PC-3 (cell line): ENCODE measurements around the gene PKLR. TPM values are rescaled to one million over a fixed set of nuclear protein-coding genes. Genes with fewer than 3 reads are reported as not detected.

ENCODE experiments used
- ATAC-seq: fragments of 200-7000 bp; cut with Tn5 transposase; 2 replicates; pipeline ENCODE4 v1.9.1; 2020; ENCODE audit warnings: mild to moderate bottlenecking, moderate library complexity
- BruUV-seq: library from RNA; stranded (reverse); fragments of 400-500 nt; replicated peaks from 2 replicates; lab custom pipeline; 2021; lab: Mats Ljungman, UMichigan
- CTCF ChIA-PET: fragments of 300-600 bp; sonication (Branson Sonifier 250); formaldehyde crosslinking; loops from one replicate; lab custom pipeline; 2022; ENCODE audit warnings: antibody characterized with exemption; lab: Charles Lee
- POLR2A ChIA-PET: fragments of 300-600 bp; sonication (Branson Sonifier 250); formaldehyde crosslinking; loops from one replicate; lab custom pipeline; 2022; ENCODE audit warnings: antibody characterized with exemption; ENCODE audit not compliant: unreplicated experiment; lab: Charles Lee
- DNase-seq: peaks from one replicate; pipeline ENCODE4 v3.0.0-alpha.2; 2015
- H2AFZ ChIP-seq: fragments of 300-600 bp; sonication (generic); 2 replicates; pipeline ENCODE4 v1.6.0; 2016; ENCODE audit warnings: antibody characterized with exemption, low read length
- H3F3A ChIP-seq: fragments of 300-600 bp; sonication (generic); one replicate; pipeline ENCODE4 v1.6.0; 2017; ENCODE audit warnings: antibody characterized with exemption, low read length, control low read depth, mild to moderate bottlenecking; ENCODE audit not compliant: unreplicated experiment
- H3K27ac ChIP-seq: fragments of 300-600 bp; sonication (generic); 2 replicates; pipeline ENCODE4 v1.5.1; 2016; ENCODE audit warnings: mild to moderate bottlenecking, low read length
- H3K27me3 ChIP-seq: fragments of 300-600 bp; sonication (generic); 2 replicates; pipeline ENCODE4 v1.6.1; 2016; ENCODE audit warnings: low read length, mixed read lengths
- H3K36me3 ChIP-seq: fragments of 300-600 bp; sonication (generic); 2 replicates; pipeline ENCODE4 v1.6.1; 2016; ENCODE audit warnings: low read depth, mixed run types, low read length, mixed read lengths
- H3K4me1 ChIP-seq: fragments of 300-600 bp; sonication (generic); 2 replicates; pipeline ENCODE4 v1.5.1; 2016; ENCODE audit warnings: low read length; ENCODE audit not compliant: insufficient read depth
- H3K4me2 ChIP-seq: fragments of 300-600 bp; sonication (generic); 2 replicates; pipeline ENCODE4 v1.6.0; 2016; ENCODE audit warnings: low read length
- H3K4me3 ChIP-seq: fragments of 300-600 bp; sonication (generic); 2 replicates; pipeline ENCODE4 v1.5.1; 2016; ENCODE audit warnings: mild to moderate bottlenecking, low read length, mixed read lengths
- H3K79me2 ChIP-seq: fragments of 300-600 bp; sonication (generic); 2 replicates; pipeline ENCODE4 v1.6.1; 2017; ENCODE audit warnings: low read length, mixed read lengths
- H3K9ac ChIP-seq: fragments of 300-600 bp; sonication (generic); 2 replicates; pipeline ENCODE4 v1.6.0; 2016; ENCODE audit warnings: mild to moderate bottlenecking, low read length
- H3K9me2 ChIP-seq: fragments of 300-600 bp; sonication (generic); replicated peaks from 2 replicates; pipeline ENCODE4 v1.6.1; 2016; ENCODE audit warnings: mixed run types, low read length, mixed read lengths
- H3K9me3 ChIP-seq: fragments of 300-600 bp; sonication (generic); 2 replicates; pipeline ENCODE4 v1.6.1; 2016; ENCODE audit warnings: low read length, mixed read lengths
- H4K20me1 ChIP-seq: fragments of 300-600 bp; sonication (generic); 2 replicates; pipeline ENCODE4 v1.6.1; 2016; ENCODE audit warnings: low read length, mixed read lengths
- EZH2 ChIP-seq: fragments of 300-600 bp; sonication (generic); IDR thresholded peaks from one replicate; pipeline ENCODE4 v1.6.1; 2017; ENCODE audit warnings: antibody characterized with exemption, mild to moderate bottlenecking, low read length; ENCODE audit not compliant: unreplicated experiment
- EZH2phosphoT487 ChIP-seq: fragments of 300-600 bp; sonication (generic); IDR thresholded peaks from 2 replicates; pipeline ENCODE4 v1.6.1; 2018; ENCODE audit warnings: mild to moderate bottlenecking, antibody characterized with exemption, low read length, borderline replicate concordance
- intact Hi-C: fragments of 100-400 bp; cut with micrococcal nuclease; formaldehyde crosslinking; loops from 2 replicates; pipeline ENCODE4 v1.9.0; 2023
- total RNA-seq: library from RNA; depleted of rRNA; stranded (reverse); fragments of >200 nt; gene quantifications from 2 replicates; pipeline ENCODE4 v1.2.3, GENCODE V29; 2014
- TF ChIP-seq, protein P1 (sequence below): fragments of 300-600 bp; sonication (generic); conservative IDR thresholded peaks from 2 replicates; pipeline ENCODE4 v1.5.1; 2017; ENCODE audit warnings: antibody characterized with exemption, low read depth, mild to moderate bottlenecking, low read length

The PKLR gene
- total RNA-seq, 1 experiment from 2014 or later = not detected

DNA sequence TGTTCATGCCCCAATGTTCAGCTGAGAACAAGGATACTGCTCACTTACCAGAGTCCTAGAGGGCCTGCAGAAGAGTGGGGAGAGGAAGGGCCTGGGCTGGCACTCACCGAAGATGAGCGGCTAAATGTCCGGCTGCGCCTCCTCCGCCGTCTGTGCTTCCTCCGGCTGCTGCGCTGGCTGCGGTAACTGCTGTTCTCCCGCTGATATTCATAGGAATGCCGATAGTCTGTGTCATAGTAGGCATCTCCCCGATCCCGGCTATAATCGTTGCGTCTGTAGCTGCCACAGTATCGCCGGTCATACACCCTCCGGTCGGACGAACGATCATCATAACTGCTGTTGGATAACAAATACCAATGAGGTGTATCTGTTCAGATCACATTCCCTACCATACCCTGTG is 31.9 kb downstream of the PKLR start:
- no peak overlapping the region for H3K4me2 ChIP-seq
- ATAC-seq (no peak), DNase-seq (no peak)
- intact Hi-C loops = no loop called here
- no peak overlapping the region for H3K27ac ChIP-seq
- POLR2A ChIA-PET = no interaction called here
- peaks cover 16% of the 10 kb centered on the region for H3K4me1 ChIP-seq
- TF ChIP-seq EZH2 = no peak
- TF ChIP-seq EZH2phosphoT487 = no peak
- TF ChIP-seq, protein P1, sequence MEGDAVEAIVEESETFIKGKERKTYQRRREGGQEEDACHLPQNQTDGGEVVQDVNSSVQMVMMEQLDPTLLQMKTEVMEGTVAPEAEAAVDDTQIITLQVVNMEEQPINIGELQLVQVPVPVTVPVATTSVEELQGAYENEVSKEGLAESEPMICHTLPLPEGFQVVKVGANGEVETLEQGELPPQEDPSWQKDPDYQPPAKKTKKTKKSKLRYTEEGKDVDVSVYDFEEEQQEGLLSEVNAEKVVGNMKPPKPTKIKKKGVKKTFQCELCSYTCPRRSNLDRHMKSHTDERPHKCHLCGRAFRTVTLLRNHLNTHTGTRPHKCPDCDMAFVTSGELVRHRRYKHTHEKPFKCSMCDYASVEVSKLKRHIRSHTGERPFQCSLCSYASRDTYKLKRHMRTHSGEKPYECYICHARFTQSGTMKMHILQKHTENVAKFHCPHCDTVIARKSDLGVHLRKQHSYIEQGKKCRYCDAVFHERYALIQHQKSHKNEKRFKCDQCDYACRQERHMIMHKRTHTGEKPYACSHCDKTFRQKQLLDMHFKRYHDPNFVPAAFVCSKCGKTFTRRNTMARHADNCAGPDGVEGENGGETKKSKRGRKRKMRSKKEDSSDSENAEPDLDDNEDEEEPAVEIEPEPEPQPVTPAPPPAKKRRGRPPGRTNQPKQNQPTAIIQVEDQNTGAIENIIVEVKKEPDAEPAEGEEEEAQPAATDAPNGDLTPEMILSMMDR = no peak
- H2AFZ ChIP-seq = no peak overlapping the region
- CTCF ChIA-PET = no interaction called here
- peaks cover 56% of the 10 kb centered on the region for H3K36me3 ChIP-seq
- H3K79me2 ChIP-seq = peaks cover 35% of the 10 kb centered on the region
- H3K9me2 ChIP-seq = no peaks in the 10 kb centered on the region
- H3K9ac ChIP-seq = no peak overlapping the region
- H3K4me3 ChIP-seq = no peak overlapping the region
- H4K20me1 ChIP-seq = peaks cover 6% of the 10 kb centered on the region; the same call in 1 of the 2 replicates
- no peaks in the 10 kb centered on the region for H3K9me3 ChIP-seq
- H3K27me3 ChIP-seq = no peaks in the 10 kb centered on the region
- BruUV-seq = no TSS peak
- no peaks in the 10 kb centered on the region for H3F3A ChIP-seq

GRCh38 chr1:155268630-155269029 is 32.6 kb downstream of the PKLR start:
- no peak overlapping the region for H3K9ac ChIP-seq
- H3K36me3 ChIP-seq = peaks cover 64% of the 10 kb centered on the region
- POLR2A ChIA-PET = interaction anchor here (0.5 kb wide), 1 partner anchor 304 kb away, joined by 4 read pairs; no protein-coding TSS in a partner anchor

DNA sequence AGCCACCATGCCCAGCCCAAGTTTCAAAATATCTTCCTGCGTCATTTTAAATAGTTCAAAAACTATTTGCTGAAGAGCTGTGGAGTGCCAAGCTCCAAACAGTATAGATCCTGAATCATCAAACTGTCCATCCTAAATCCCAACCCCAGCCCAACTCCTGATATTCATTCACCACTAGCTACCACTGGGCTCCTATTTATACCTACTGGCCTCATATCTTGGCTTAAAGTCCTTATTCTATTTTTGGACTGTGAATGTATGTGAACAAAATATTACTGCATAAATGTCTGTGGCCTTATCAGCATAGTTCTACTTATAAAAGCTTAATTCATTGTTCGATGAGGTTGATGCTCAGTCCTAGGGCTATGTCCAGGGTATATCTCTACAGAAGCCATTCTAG is 33.9 kb downstream of the PKLR start:
- H3K9me3 ChIP-seq = no peaks in the 10 kb centered on the region
- peaks cover 3% of the 10 kb centered on the region; the same call in 1 of the 2 replicates for H4K20me1 ChIP-seq
- POLR2A ChIA-PET = no interaction called here
- ATAC-seq = no peak
- no peak for DNase-seq
- peaks cover 13% of the 10 kb centered on the region for H3K4me1 ChIP-seq
- H3K9me2 ChIP-seq = no peaks in the 10 kb centered on the region
- H3K36me3 ChIP-seq = peaks cover 68% of the 10 kb centered on the region
- no peaks in the 10 kb centered on the region for H3K27me3 ChIP-seq
- no peak overlapping the region for H2AFZ ChIP-seq
- H3K4me3 ChIP-seq = no peak overlapping the region
- peaks cover 11% of the 10 kb centered on the region for H3F3A ChIP-seq
- no peak for TF ChIP-seq EZH2phosphoT487
- BruUV-seq = no TSS peak
- intact Hi-C loops = no loop called here
- H3K27ac ChIP-seq = no peak overlapping the region
- peaks cover 21% of the 10 kb centered on the region for H3K79me2 ChIP-seq
- no peak overlapping the region for H3K4me2 ChIP-seq
- CTCF ChIA-PET = no interaction called here
- no peak overlapping the region for H3K9ac ChIP-seq

More at GRCh38 chr1:155268630-155269029, 32.6 kb downstream of the PKLR start:
- BruUV-seq = no TSS peak
- ATAC-seq (no peak), DNase-seq (no peak)
- H3K79me2 ChIP-seq = peaks cover 33% of the 10 kb centered on the region
- no peak overlapping the region for H3K27ac ChIP-seq
- H3K9me3 ChIP-seq = no peaks in the 10 kb centered on the region
- H3K4me1 ChIP-seq = peaks cover 13% of the 10 kb centered on the region
- no peak overlapping the region for H3K4me3 ChIP-seq
- intact Hi-C loops = no loop called here
- peaks cover 1% of the 10 kb centered on the region for H3F3A ChIP-seq
- no peaks in the 10 kb centered on the region for H3K27me3 ChIP-seq
- CTCF ChIA-PET = no interaction called here
- no peaks in the 10 kb centered on the region for H3K9me2 ChIP-seq
- no peak for TF ChIP-seq EZH2phosphoT487
- TF ChIP-seq EZH2 = no peak
- TF ChIP-seq, protein P1 = no peak
- H3K4me2 ChIP-seq = no peak overlapping the region
- H2AFZ ChIP-seq = no peak overlapping the region
- peaks cover 6% of the 10 kb centered on the region; the same call in 1 of the 2 replicates for H4K20me1 ChIP-seq
